Activated CD8-positive, alpha-beta T cell treated with anti-CD3 and anti-CD28 coated beads for 36 hours (primary cell): ENCODE measurements around the gene RABGAP1L. TPM values are rescaled to one million over a fixed set of nuclear protein-coding genes. Genes with fewer than 3 reads are reported as not detected.

ENCODE experiments used
- ATAC-seq: fragments of 200-7000 bp; cut with Tn5 transposase; one replicate; pipeline ENCODE4 v1.10.0; 2021; ENCODE audit warnings: mild to moderate bottlenecking, moderate library complexity
- CTCF ChIA-PET: fragments of 350-600 bp; sonication (Branson Sonifier 250); formaldehyde crosslinking; loops from one replicate; lab custom pipeline; 2021; ENCODE audit warnings: antibody characterized with exemption; lab: Charles Lee
- POLR2A ChIA-PET: fragments of 350-600 bp; sonication (Branson Sonifier 250); formaldehyde crosslinking; loops from one replicate; lab custom pipeline; 2021; ENCODE audit warnings: antibody characterized with exemption; lab: Charles Lee
- DNase-seq: peaks from one replicate; pipeline ENCODE4 v3.0.0-alpha.2; 2020
- H3K27ac Mint-ChIP-seq: one replicate; pipeline ENCODE4 v1.8.0; 2021; ENCODE audit warnings: mild to moderate bottlenecking, mixed read lengths
- H3K27me3 Mint-ChIP-seq: one replicate; pipeline ENCODE4 v1.8.0; 2021; ENCODE audit warnings: mixed read lengths
- H3K36me3 Mint-ChIP-seq: one replicate; pipeline ENCODE4 v1.8.0; 2021; ENCODE audit warnings: low read depth, mixed read lengths
- H3K4me1 Mint-ChIP-seq: one replicate; pipeline ENCODE4 v1.8.0; 2021; ENCODE audit warnings: low read depth, mixed read lengths
- H3K4me3 Mint-ChIP-seq: one replicate; pipeline ENCODE4 v1.8.0; 2021; ENCODE audit warnings: mild to moderate bottlenecking, moderate library complexity, mixed read lengths
- H3K9me3 Mint-ChIP-seq: one replicate; pipeline ENCODE4 v1.8.0; 2021; ENCODE audit warnings: mixed read lengths
- intact Hi-C: fragments of 100-400 bp; cut with micrococcal nuclease; formaldehyde crosslinking; loops from one replicate; pipeline ENCODE4 v1.10.0; 2022
- total RNA-seq, 2 experiments: library from RNA; stranded (reverse); gene quantifications; one replicate each; pipeline ENCODE4 v1.2.3, GENCODE V29; 2021
- TF ChIP-seq, protein P1 (sequence below): fragments of 200-600 bp; IDR thresholded peaks from one replicate; pipeline ENCODE4 v1.8.0; 2022; ENCODE audit warnings: antibody characterized with exemption, mild to moderate bottlenecking

The RABGAP1L gene
- total RNA-seq, 2 experiments from 2014 or later: 26.9 to 29.4 TPM

DNA sequence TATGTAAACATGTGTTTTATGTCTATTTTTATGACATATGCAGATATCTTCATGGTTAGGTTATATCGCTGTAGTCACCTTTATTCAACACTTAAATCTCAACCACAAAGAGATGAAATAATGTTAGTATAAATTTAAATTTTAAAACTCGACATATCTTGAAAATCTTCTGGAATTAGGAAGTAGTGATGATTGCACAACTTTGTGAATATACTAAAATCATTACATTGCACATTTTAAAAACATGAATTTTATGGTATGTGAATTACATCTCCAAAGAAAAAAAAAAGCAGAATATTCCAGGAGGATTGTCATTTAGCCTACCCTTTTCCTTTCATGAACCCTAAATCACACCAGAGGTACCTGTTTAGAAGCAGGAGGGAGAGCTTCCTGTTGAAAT is 801.0 kb downstream of the RABGAP1L start:
- Mint-ChIP-seq H3K36me3 (no peaks in the 10 kb centered on the region), H3K4me3 (no peak overlapping the region), H3K27ac (no peak overlapping the region), H3K27me3 (no peaks in the 10 kb centered on the region), H3K4me1 (peaks cover 37% of the 10 kb centered on the region), H3K9me3 (no peaks in the 10 kb centered on the region)
- intact Hi-C loops: no loop called here
- TF ChIP-seq, protein P1, sequence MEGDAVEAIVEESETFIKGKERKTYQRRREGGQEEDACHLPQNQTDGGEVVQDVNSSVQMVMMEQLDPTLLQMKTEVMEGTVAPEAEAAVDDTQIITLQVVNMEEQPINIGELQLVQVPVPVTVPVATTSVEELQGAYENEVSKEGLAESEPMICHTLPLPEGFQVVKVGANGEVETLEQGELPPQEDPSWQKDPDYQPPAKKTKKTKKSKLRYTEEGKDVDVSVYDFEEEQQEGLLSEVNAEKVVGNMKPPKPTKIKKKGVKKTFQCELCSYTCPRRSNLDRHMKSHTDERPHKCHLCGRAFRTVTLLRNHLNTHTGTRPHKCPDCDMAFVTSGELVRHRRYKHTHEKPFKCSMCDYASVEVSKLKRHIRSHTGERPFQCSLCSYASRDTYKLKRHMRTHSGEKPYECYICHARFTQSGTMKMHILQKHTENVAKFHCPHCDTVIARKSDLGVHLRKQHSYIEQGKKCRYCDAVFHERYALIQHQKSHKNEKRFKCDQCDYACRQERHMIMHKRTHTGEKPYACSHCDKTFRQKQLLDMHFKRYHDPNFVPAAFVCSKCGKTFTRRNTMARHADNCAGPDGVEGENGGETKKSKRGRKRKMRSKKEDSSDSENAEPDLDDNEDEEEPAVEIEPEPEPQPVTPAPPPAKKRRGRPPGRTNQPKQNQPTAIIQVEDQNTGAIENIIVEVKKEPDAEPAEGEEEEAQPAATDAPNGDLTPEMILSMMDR: no peak
- no peak for ATAC-seq
- ChIA-PET CTCF (no interaction called here), POLR2A (no interaction called here)
- no peak for DNase-seq

DNA sequence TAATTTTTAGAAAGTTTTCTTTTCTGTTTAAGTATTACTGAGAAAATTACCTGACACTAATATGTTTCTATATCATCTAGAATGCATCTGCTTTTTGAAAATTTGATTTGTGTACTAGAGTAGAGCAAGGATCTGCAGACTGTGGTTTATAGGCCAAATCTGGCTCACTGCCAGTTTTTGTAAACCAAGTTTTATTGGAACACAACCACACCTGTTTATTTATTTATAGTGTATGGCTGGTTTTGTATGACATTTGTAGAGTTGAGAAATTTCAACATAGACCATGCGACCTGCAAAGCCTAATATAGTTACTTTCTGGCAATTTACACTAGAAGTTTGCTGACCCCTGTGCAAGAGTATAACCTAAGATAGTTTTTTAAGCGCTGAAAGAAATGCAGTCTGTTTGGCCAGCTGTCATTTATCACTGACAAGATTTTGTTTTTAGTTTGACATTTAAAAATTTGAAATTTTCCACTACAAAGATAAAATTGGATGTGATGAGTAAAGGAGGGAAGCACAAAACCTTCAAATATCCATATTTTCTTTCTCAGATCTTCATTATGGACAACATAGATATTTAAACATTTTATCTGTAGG is 804.3 kb downstream of the RABGAP1L start:
- intact Hi-C loops: loop anchor here (2.0 kb wide), 1 partner anchor 35 kb away; the partner anchor contains the start of gene CACYBP
- ATAC-seq: no peak
- Mint-ChIP-seq H3K4me1 (peaks cover 44% of the 10 kb centered on the region), H3K4me3 (no peak overlapping the region), H3K27me3 (no peaks in the 10 kb centered on the region), H3K9me3 (no peaks in the 10 kb centered on the region), H3K36me3 (no peaks in the 10 kb centered on the region), H3K27ac (peak overlapping the region; percentile 84)
- TF ChIP-seq, protein P1: no peak
- POLR2A ChIA-PET: interaction anchor here (1.9 kb wide), 1 partner anchor 14 kb away, joined by 5 read pairs; no protein-coding TSS in a partner anchor
- DNase-seq: no peak
- CTCF ChIA-PET: interaction anchor here (1.4 to 1.5 kb wide), 2 partner anchors 36 to 66 kb away, joined by 3 to 5 read pairs; partner anchors contain the start of gene CACYBP

DNA sequence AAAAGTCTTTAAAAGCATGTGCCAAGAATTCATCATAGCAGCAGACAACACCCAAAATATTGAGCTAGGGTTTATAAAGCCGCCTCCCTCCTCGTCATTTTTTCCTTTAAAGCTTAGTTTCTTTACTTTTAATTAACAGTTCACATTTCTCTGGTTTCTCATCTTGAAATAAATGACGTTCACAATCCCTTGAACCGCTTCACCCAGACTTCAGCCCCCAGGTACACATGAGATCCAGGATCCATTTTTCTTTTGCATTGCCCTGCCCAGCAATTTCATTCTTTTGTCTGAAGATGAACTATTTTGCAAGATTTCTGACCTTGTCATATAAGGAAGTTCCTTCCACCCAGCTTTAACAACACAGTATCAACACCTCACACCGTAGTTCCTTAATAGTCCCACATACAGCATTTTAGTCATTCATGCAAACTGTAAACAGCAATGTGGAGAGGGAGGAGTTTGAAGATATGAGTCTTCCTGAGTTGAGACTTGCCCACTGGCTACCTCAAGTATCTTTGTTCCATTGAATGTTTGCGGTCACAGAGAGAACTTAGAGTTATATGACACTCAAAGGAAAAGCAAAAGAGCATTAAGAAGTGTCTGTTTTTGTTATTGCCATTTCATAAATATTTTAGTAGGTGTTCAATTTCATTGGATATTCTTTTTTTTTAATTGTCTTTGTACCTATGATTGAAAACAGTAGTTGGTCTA is 805.1 kb downstream of the RABGAP1L start:
- Mint-ChIP-seq H3K36me3 (no peaks in the 10 kb centered on the region), H3K4me1 (peaks cover 52% of the 10 kb centered on the region), H3K27me3 (no peaks in the 10 kb centered on the region), H3K9me3 (no peaks in the 10 kb centered on the region), H3K4me3 (peak overlapping the region; percentile 68), H3K27ac (peak overlapping the region; percentile 84)
- TF ChIP-seq, protein P1: no peak
- peak; percentile 79 for ATAC-seq
- intact Hi-C loops: loop anchor here (2.0 kb wide), 1 partner anchor 34 kb away; the partner anchor contains the start of gene CACYBP
- ChIA-PET CTCF (interaction anchor here (1.4 to 1.5 kb wide), 2 partner anchors 35 to 65 kb away, joined by 3 to 5 read pairs; partner anchors contain the start of gene CACYBP), POLR2A (interaction anchor here (0.7 to 1.9 kb wide), 2 partner anchors 14 to 51 kb away, joined by 3 to 5 read pairs; no protein-coding TSS in a partner anchor)
- DNase-seq: peak; percentile 34

DNA sequence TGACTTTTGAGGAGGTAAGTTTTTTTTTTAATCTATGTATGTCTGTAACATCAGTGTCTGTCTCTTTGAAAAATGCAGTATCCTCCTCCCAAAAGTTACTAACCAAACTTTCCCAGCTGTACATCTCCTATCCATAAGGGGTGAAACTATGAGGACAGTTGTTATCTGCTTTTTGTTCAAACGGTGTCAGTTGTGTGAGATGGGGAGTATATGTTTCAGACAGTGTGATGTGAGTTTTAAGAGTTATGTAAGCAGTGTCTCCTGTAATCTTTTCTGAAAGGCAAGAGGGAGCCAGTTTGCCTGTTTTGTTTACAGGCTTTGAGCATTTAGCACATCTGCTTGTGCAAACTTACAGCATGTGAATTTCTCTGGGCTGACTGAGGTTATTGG is 805.6 kb downstream of the RABGAP1L start:
- ATAC-seq (peak; percentile 1), DNase-seq (no peak)
- Mint-ChIP-seq H3K4me1 (peaks cover 57% of the 10 kb centered on the region), H3K27me3 (peaks cover under 1% of the 10 kb centered on the region), H3K9me3 (no peaks in the 10 kb centered on the region), H3K4me3 (peak overlapping the region; percentile 68), H3K36me3 (no peaks in the 10 kb centered on the region), H3K27ac (peak overlapping the region; percentile 84)
- TF ChIP-seq, protein P1: no peak
- POLR2A ChIA-PET: interaction anchor here (0.6 to 1.9 kb wide), 6 partner anchors 15 to 165 kb away, joined by 3 to 5 read pairs (median 3); partner anchors contain the start of gene MRPS14
- intact Hi-C loops: loop anchor here (2.0 kb wide), 1 partner anchor 34 kb away; the partner anchor contains the start of gene CACYBP
- CTCF ChIA-PET: interaction anchor here (1.5 to 3.1 kb wide), 3 partner anchors 18 to 64 kb away, joined by 3 to 18 read pairs (median 11); partner anchors contain the start of gene CACYBP
